H9 (cell line): ENCODE data around the gene LDB2. TPM values are rescaled to one million over a fixed set of nuclear protein-coding genes. Genes with fewer than 3 reads are reported as not detected.

ENCODE experiments used
- DNase-seq: peaks from one replicate; pipeline ENCODE4 v3.0.0-alpha.2; 2017
- H2AFZ ChIP-seq: one replicate; pipeline ENCODE4 v1.6.1; 2013; ENCODE audit warnings: mild to moderate bottlenecking, low read length, control low read depth, moderate library complexity
- H2AK5ac ChIP-seq: 2 replicates; pipeline ENCODE4 v1.6.1; 2013; ENCODE audit warnings: low read length, control low read depth, mixed read lengths; ENCODE audit not compliant: insufficient read length
- H2BK120ac ChIP-seq: one replicate; pipeline ENCODE4 v1.6.1; 2013; ENCODE audit warnings: low read depth, mild to moderate bottlenecking, low read length, control low read depth, inconsistent platforms; ENCODE audit not compliant: poor library complexity, severe bottlenecking
- H2BK12ac ChIP-seq: 2 replicates; pipeline ENCODE4 v1.6.1; 2013; ENCODE audit warnings: low read length, control low read depth, mixed read lengths, low read depth; ENCODE audit not compliant: insufficient read length
- H2BK15ac ChIP-seq: 2 replicates; pipeline ENCODE4 v1.6.1; 2013; ENCODE audit warnings: low read depth, low read length, control low read depth
- H2BK20ac ChIP-seq: one replicate; pipeline ENCODE4 v1.6.1; 2013; ENCODE audit warnings: low read depth, mild to moderate bottlenecking, low read length, control low read depth, inconsistent platforms; ENCODE audit not compliant: poor library complexity, severe bottlenecking
- H2BK5ac ChIP-seq: 2 replicates; pipeline ENCODE4 v1.6.1; 2013; ENCODE audit warnings: low read length, control low read depth, mixed read lengths; ENCODE audit not compliant: insufficient read length
- H3K14ac ChIP-seq: 2 replicates; pipeline ENCODE4 v1.6.1; 2013; ENCODE audit warnings: low read length, control low read depth; ENCODE audit not compliant: insufficient read depth
- H3K18ac ChIP-seq: 2 replicates; pipeline ENCODE4 v1.6.1; 2013; ENCODE audit warnings: low read depth, mild to moderate bottlenecking, mixed read lengths, low read length, control low read depth; ENCODE audit not compliant: insufficient read length
- H3K23ac ChIP-seq: 2 replicates; pipeline ENCODE4 v1.6.1; 2013; ENCODE audit warnings: low read length, control low read depth, mixed read lengths, low read depth; ENCODE audit not compliant: insufficient read length
- H3K23me2 ChIP-seq: 2 replicates; pipeline ENCODE4 v1.6.1; 2013; ENCODE audit warnings: low read depth, mild to moderate bottlenecking, mixed read lengths, low read length, control low read depth; ENCODE audit not compliant: insufficient read length, poor library complexity, severe bottlenecking
- H3K27ac ChIP-seq: 2 replicates; pipeline ENCODE4 v1.5.1; 2013; ENCODE audit warnings: low read length, control low read depth, mixed read lengths, low read depth; ENCODE audit not compliant: insufficient read length
- H3K27me3 ChIP-seq: 2 replicates; pipeline ENCODE4 v1.6.1; 2013; ENCODE audit warnings: low read length, control low read depth, inconsistent platforms; ENCODE audit not compliant: insufficient read depth
- H3K4ac ChIP-seq: 2 replicates; pipeline ENCODE4 v1.6.1; 2013; ENCODE audit warnings: low read depth, mild to moderate bottlenecking, control low read depth, inconsistent platforms, low read length, moderate library complexity
- H3K4me1 ChIP-seq: 2 replicates; pipeline ENCODE4 v1.6.1; 2013; ENCODE audit warnings: low read length, control low read depth, inconsistent platforms; ENCODE audit not compliant: insufficient read depth
- H3K4me2 ChIP-seq: 2 replicates; pipeline ENCODE4 v1.6.1; 2013; ENCODE audit warnings: low read length, control low read depth, mixed read lengths; ENCODE audit not compliant: insufficient read length, insufficient read depth
- H3K56ac ChIP-seq: 2 replicates; pipeline ENCODE4 v1.6.1; 2013; ENCODE audit warnings: low read depth, mild to moderate bottlenecking, mixed read lengths, low read length, control low read depth; ENCODE audit not compliant: insufficient read length
- H3K79me1 ChIP-seq: 2 replicates; pipeline ENCODE4 v1.6.1; 2013; ENCODE audit warnings: low read depth, mild to moderate bottlenecking, moderate library complexity, low read length, control low read depth, inconsistent platforms; ENCODE audit not compliant: insufficient read depth, poor library complexity, severe bottlenecking
- H3K79me2 ChIP-seq: 2 replicates; pipeline ENCODE4 v1.6.1; 2013; ENCODE audit warnings: low read length, control low read depth, inconsistent platforms; ENCODE audit not compliant: insufficient read depth
- H3K9ac ChIP-seq: 2 replicates; pipeline ENCODE4 v1.6.1; 2013; ENCODE audit warnings: low read length, control low read depth, mixed read lengths; ENCODE audit not compliant: insufficient read length; ENCODE audit errors: extremely low read depth
- H3K9me3 ChIP-seq: one replicate; pipeline ENCODE4 v1.6.1; 2013; ENCODE audit warnings: low read depth, low read length, inconsistent platforms; ENCODE audit not compliant: control insufficient read depth
- H3T11ph ChIP-seq: one replicate; pipeline ENCODE4 v1.6.1; 2013; ENCODE audit warnings: mild to moderate bottlenecking, low read length, control low read depth, inconsistent platforms
- H4K20me1 ChIP-seq: one replicate; pipeline ENCODE4 v1.6.1; 2013; ENCODE audit not compliant: control insufficient read depth, insufficient read length, insufficient read depth
- H4K5ac ChIP-seq: 2 replicates; pipeline ENCODE4 v1.6.1; 2013; ENCODE audit warnings: low read depth, mild to moderate bottlenecking, mixed read lengths, low read length, control low read depth; ENCODE audit not compliant: insufficient read length
- H4K8ac ChIP-seq: replicated peaks from 2 replicates; pipeline ENCODE4 v1.6.1; 2013; ENCODE audit warnings: low read length, control low read depth, mixed read lengths, low read depth; ENCODE audit not compliant: insufficient read length
- H4K91ac ChIP-seq: 2 replicates; pipeline ENCODE4 v1.6.1; 2013; ENCODE audit warnings: low read depth, mild to moderate bottlenecking, moderate library complexity, mixed read lengths, low read length, control low read depth; ENCODE audit not compliant: insufficient read length
- H3K27ac Mint-ChIP-seq, 3 experiments: 2 replicates in 2 of 3; 3 replicates in 1 of 3; pipeline ENCODE4 v1.8.0; 2020 to 2021; ENCODE audit warnings: mixed read lengths in 3 of 3, mild to moderate bottlenecking in 1 of 3, moderate library complexity in 1 of 3
- H3K27me3 Mint-ChIP-seq: 2 replicates; pipeline ENCODE4 v1.8.0; 2021; ENCODE audit warnings: low read depth, mild to moderate bottlenecking, moderate library complexity, mixed read lengths
- H3K36me3 Mint-ChIP-seq, 3 experiments: 2 replicates in 2 of 3; 3 replicates in 1 of 3; pipeline ENCODE4 v1.8.0; 2020 to 2021; ENCODE audit warnings: low read depth in 3 of 3, mixed read lengths in 3 of 3; ENCODE audit not compliant: insufficient read depth in 1 of 3
- H3K4me1 Mint-ChIP-seq, 2 experiments: 2 replicates each; pipeline ENCODE4 v1.8.0; 2020; ENCODE audit warnings: mixed read lengths in 2 of 2
- H3K4me3 Mint-ChIP-seq, 2 experiments: 2 replicates in 1 of 2; 3 replicates in 1 of 2; pipeline ENCODE4 v1.8.0; 2020 to 2021; ENCODE audit warnings: mild to moderate bottlenecking in 2 of 2, mixed read lengths in 2 of 2, moderate library complexity in 1 of 2
- H3K9me3 Mint-ChIP-seq, 2 experiments: 2 replicates in 1 of 2; 3 replicates in 1 of 2; pipeline ENCODE4 v1.8.0; 2020; ENCODE audit warnings: mild to moderate bottlenecking in 2 of 2, mixed read lengths in 2 of 2, moderate library complexity in 1 of 2
- WGBS: extraction: QIAGEN DNeasy Blood & Tissue Kit; methylation state at CpG from one replicate; pipeline ENCODE4 v1.1.7; 2013; ENCODE audit warnings: missing lambda C conversion rate, low lambda C conversion rate, mixed read lengths; ENCODE audit not compliant: insufficient read length; ENCODE audit errors: extremely low coverage; 5-methylcytosine and 5-hydroxymethylcytosine counted together
- total RNA-seq: library from RNA; stranded (reverse); gene quantifications from 2 replicates; pipeline ENCODE4 v1.2.1, GENCODE V29; 2021
- TF ChIP-seq, protein P1 (sequence below): fragments of 200-600 bp; sonication (generic); conservative IDR thresholded peaks from 3 replicates; pipeline ENCODE4 v1.8.0; 2021; ENCODE audit warnings: antibody characterized with exemption, mild to moderate bottlenecking

Gene LDB2
- total RNA-seq, 1 experiment from 2014 or later, result 22.5 TPM

DNA sequence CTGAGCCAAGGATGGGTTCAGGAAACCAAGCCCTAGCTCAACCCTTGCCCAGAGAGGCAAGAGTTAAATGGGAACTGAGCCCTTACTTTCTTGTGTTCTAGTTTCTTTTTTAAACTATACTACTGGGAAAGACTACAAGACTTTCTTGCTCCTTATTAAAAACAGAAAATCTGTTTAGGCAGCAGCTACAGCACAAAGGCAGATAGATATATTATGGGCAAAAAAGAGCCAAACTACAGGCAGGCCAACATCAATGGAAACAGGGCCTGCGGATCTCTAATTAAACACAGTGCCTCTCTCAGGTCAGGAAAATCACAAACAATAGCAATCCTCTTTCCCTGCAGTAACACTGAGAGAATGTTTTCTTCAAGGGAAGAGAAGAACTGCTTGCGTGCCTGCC lies 226.0 kb downstream of the LDB2 start:
- Mint-ChIP-seq H3K27ac (no peak overlapping the region), H3K27me3 (no peaks in the 10 kb centered on the region), H3K4me3 (no peak overlapping the region), H3K9me3 (no peaks in the 10 kb centered on the region), H3K4me1 (peaks cover 27 to 32% of the 10 kb centered on the region in 2 experiments), H3K36me3 (peaks cover 0 to under 1% (median 0%) of the 10 kb centered on the region in 3 experiments; a peak in 1 of 7 replicates)
- H3K79me2 ChIP-seq, result 0 out of 2 replicates have a peak, but pooled peaks cover 4% of the 10 kb centered on the region
- H3T11ph ChIP-seq, result no peak overlapping the region
- no peak overlapping the region for H3K18ac ChIP-seq
- no peak overlapping the region for H2BK20ac ChIP-seq
- no peak overlapping the region for H2BK12ac ChIP-seq
- H3K79me1 ChIP-seq, result no peaks in the 10 kb centered on the region
- H2BK120ac ChIP-seq, result no peak overlapping the region
- no peaks in the 10 kb centered on the region for H3K9me3 ChIP-seq
- H4K5ac ChIP-seq, result no peak overlapping the region
- peaks cover 6% of the 10 kb centered on the region for H3K4me1 ChIP-seq
- no peak overlapping the region for H3K9ac ChIP-seq
- H3K23ac ChIP-seq, result no peak overlapping the region
- no peaks in the 10 kb centered on the region for H3K23me2 ChIP-seq
- WGBS, result no CpG with 5 or more reads among the region's 2 CpGs
- TF ChIP-seq, protein P1, sequence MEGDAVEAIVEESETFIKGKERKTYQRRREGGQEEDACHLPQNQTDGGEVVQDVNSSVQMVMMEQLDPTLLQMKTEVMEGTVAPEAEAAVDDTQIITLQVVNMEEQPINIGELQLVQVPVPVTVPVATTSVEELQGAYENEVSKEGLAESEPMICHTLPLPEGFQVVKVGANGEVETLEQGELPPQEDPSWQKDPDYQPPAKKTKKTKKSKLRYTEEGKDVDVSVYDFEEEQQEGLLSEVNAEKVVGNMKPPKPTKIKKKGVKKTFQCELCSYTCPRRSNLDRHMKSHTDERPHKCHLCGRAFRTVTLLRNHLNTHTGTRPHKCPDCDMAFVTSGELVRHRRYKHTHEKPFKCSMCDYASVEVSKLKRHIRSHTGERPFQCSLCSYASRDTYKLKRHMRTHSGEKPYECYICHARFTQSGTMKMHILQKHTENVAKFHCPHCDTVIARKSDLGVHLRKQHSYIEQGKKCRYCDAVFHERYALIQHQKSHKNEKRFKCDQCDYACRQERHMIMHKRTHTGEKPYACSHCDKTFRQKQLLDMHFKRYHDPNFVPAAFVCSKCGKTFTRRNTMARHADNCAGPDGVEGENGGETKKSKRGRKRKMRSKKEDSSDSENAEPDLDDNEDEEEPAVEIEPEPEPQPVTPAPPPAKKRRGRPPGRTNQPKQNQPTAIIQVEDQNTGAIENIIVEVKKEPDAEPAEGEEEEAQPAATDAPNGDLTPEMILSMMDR, result no peak
- no peak overlapping the region for H2BK5ac ChIP-seq
- H3K56ac ChIP-seq, result no peak overlapping the region
- H3K14ac ChIP-seq, result no peak overlapping the region
- no peak overlapping the region for H2BK15ac ChIP-seq
- no peak overlapping the region for H3K4me2 ChIP-seq
- H4K91ac ChIP-seq, result no peak overlapping the region
- no peak overlapping the region for H2AFZ ChIP-seq
- H3K27ac ChIP-seq, result no peak overlapping the region
- no peaks in the 10 kb centered on the region for H3K27me3 ChIP-seq
- no peak overlapping the region for H3K4ac ChIP-seq
- no peak overlapping the region for H4K8ac ChIP-seq
- no peak for DNase-seq
- no peak overlapping the region for H2AK5ac ChIP-seq
- no peaks in the 10 kb centered on the region for H4K20me1 ChIP-seq
